H1 (cell line): Measurements from ENCODE around the gene SELENOO. TPM values are rescaled to one million over a fixed set of nuclear protein-coding genes. Genes with fewer than 3 reads are reported as not detected.

Experiments
- CTCF ChIA-PET: fragments of 300-600 bp; sonication (Branson Sonifier 250); formaldehyde crosslinking; loops from one replicate; lab custom pipeline; 2021; ENCODE audit not compliant: partially characterized antibody; lab: Charles Lee
- POLR2A ChIA-PET: fragments of 300-600 bp; sonication (Branson Sonifier 250); formaldehyde crosslinking; loops from one replicate; lab custom pipeline; 2021; ENCODE audit warnings: inconsistent platforms; ENCODE audit not compliant: partially characterized antibody; lab: Charles Lee
- DNase-seq, 2 experiments: peaks; one replicate each; pipeline versions ENCODE4 v3.0.0 to v3.0.0-alpha.2; 2010 to 2022; ENCODE audit warnings: low spot score in 2 of 2, low read depth in 1 of 2, mixed read lengths in 1 of 2
- FAIRE-seq: peaks from 2 replicates; lab custom pipeline; 2011; peaks lifted over from hg19 to GRCh38; lab: Jason Lieb, UNC
- H2AFZ ChIP-seq: 2 replicates; pipeline ENCODE4 v1.8.1; 2012; ENCODE audit warnings: low read length, inconsistent platforms
- H2AK5ac ChIP-seq: 2 replicates; pipeline ENCODE4 v1.6.1; 2013; ENCODE audit warnings: low read depth, low read length
- H2BK120ac ChIP-seq: replicated peaks from 2 replicates; pipeline ENCODE3; 2013; ENCODE audit warnings: low read depth, low read length, inconsistent platforms
- H2BK12ac ChIP-seq: 2 replicates; pipeline ENCODE4 v1.6.1; 2013; ENCODE audit warnings: low read depth, low read length
- H2BK15ac ChIP-seq: 2 replicates; pipeline ENCODE4 v1.6.1; 2013; ENCODE audit warnings: low read length
- H2BK20ac ChIP-seq: 2 replicates; pipeline ENCODE4 v1.6.1; 2013; ENCODE audit warnings: low read length
- H2BK5ac ChIP-seq: 2 replicates; pipeline ENCODE4 v1.6.1; 2013; ENCODE audit warnings: low read depth, low read length
- H3K14ac ChIP-seq: 2 replicates; pipeline ENCODE4 v1.6.1; 2013; ENCODE audit warnings: inconsistent platforms; ENCODE audit not compliant: insufficient read length
- H3K18ac ChIP-seq: 2 replicates; pipeline ENCODE4 v1.6.1; 2013; ENCODE audit warnings: low read length; ENCODE audit errors: extremely low read depth
- H3K23ac ChIP-seq: 2 replicates; pipeline ENCODE4 v1.6.1; 2013; ENCODE audit warnings: inconsistent platforms; ENCODE audit not compliant: insufficient read length
- H3K23me2 ChIP-seq: 2 replicates; pipeline ENCODE4 v1.6.1; 2013; ENCODE audit warnings: low read depth, low read length
- H3K27ac ChIP-seq: 2 replicates; pipeline ENCODE4 v1.6.1; 2011; ENCODE audit warnings: low read depth, low read length, inconsistent platforms
- H3K27me3 ChIP-seq, 4 experiments: replicated peaks in 1 of 4; 1 replicate in 1 of 4; 2 replicates in 3 of 4; pipeline versions ENCODE4 v1.6.1 to v1.8.1; 2011 to 2013; ENCODE audit warnings: low read length in 3 of 4, mild to moderate bottlenecking in 3 of 4, inconsistent platforms in 2 of 4, mixed read lengths in 2 of 4, moderate library complexity in 1 of 4; ENCODE audit not compliant: control insufficient read depth in 3 of 4, insufficient read depth in 3 of 4; ENCODE audit errors: extremely low read depth in 1 of 4
- H3K36me3 ChIP-seq, 4 experiments: 2 replicates each; pipeline versions ENCODE4 v1.6.1 to v1.8.1; 2011 to 2013; ENCODE audit warnings: mild to moderate bottlenecking in 4 of 4, low read length in 3 of 4, moderate library complexity in 2 of 4, control low read depth in 1 of 4, inconsistent platforms in 1 of 4; ENCODE audit not compliant: insufficient read depth in 4 of 4, control insufficient read depth in 2 of 4
- H3K4ac ChIP-seq: replicated peaks from 2 replicates; pipeline ENCODE3; 2013; ENCODE audit warnings: low read length, low read depth, mixed read lengths, inconsistent platforms; ENCODE audit not compliant: insufficient read length
- H3K4me1 ChIP-seq, 4 experiments: replicated peaks in 1 of 4; 1 replicate in 1 of 4; 2 replicates in 3 of 4; pipeline versions ENCODE4 v1.6.1 to v1.8.1; 2011 to 2013; ENCODE audit warnings: low read length in 3 of 4, inconsistent platforms in 2 of 4, mixed read lengths in 1 of 4; ENCODE audit not compliant: insufficient read depth in 4 of 4, control insufficient read depth in 3 of 4
- H3K4me2 ChIP-seq, 2 experiments: 2 replicates each; pipeline versions ENCODE4 v1.6.1 to v1.8.1; 2011 to 2013; ENCODE audit warnings: low read depth in 2 of 2, low read length in 2 of 2, control low read depth in 1 of 2, inconsistent platforms in 1 of 2, mild to moderate bottlenecking in 1 of 2; ENCODE audit not compliant: insufficient read depth in 1 of 2
- H3K4me3 ChIP-seq, 4 experiments: fragments of 200-600, 300-600 bp in 1 of 4; sonication (generic), shearing (Covaris generic), sonication (Bioruptor Twin) in 1 of 4; 2 replicates each; pipeline versions ENCODE4 v1.5.1 to v1.8.1; 2011 to 2016; ENCODE audit warnings: low read length in 4 of 4, low read depth in 3 of 4, control low read depth in 2 of 4, inconsistent platforms in 2 of 4, mild to moderate bottlenecking in 2 of 4, mixed read lengths in 1 of 4, moderate library complexity in 1 of 4; ENCODE audit not compliant: insufficient read depth in 2 of 4; ENCODE audit errors: extremely low read depth in 1 of 4
- H3K56ac ChIP-seq: replicated peaks from 2 replicates; pipeline ENCODE3; 2013; ENCODE audit warnings: low read depth, mild to moderate bottlenecking, mixed read lengths, low read length, inconsistent platforms; ENCODE audit not compliant: insufficient read length
- H3K79me1 ChIP-seq: 2 replicates; pipeline ENCODE4 v1.6.1; 2013; ENCODE audit warnings: low read depth, low read length, control low read depth
- H3K79me2 ChIP-seq, 2 experiments: 2 replicates each; pipeline versions ENCODE4 v1.6.1 to v1.8.1; 2012 to 2013; ENCODE audit warnings: low read length in 2 of 2, mild to moderate bottlenecking in 2 of 2, inconsistent platforms in 1 of 2; ENCODE audit not compliant: insufficient read depth in 2 of 2, control insufficient read depth in 1 of 2
- H3K9ac ChIP-seq, 4 experiments: replicated peaks in 1 of 4; 1 replicate in 1 of 4; 2 replicates in 3 of 4; pipeline versions ENCODE4 v1.6.1 to v1.8.1; 2011 to 2013; ENCODE audit warnings: low read depth in 3 of 4, low read length in 3 of 4, control low read depth in 2 of 4, mild to moderate bottlenecking in 2 of 4, moderate library complexity in 2 of 4, inconsistent platforms in 1 of 4; ENCODE audit errors: extremely low read depth in 1 of 4
- H3K9me3 ChIP-seq, 2 experiments: 2 replicates each; pipeline versions ENCODE4 v1.6.1 to v1.8.1; 2012 to 2013; ENCODE audit warnings: mild to moderate bottlenecking in 2 of 2, moderate library complexity in 2 of 2, control low read depth in 1 of 2, inconsistent platforms in 1 of 2, low read depth in 1 of 2, low read length in 1 of 2, mixed read lengths in 1 of 2; ENCODE audit not compliant: insufficient read depth in 2 of 2
- H4K20me1 ChIP-seq, 2 experiments: replicated peaks in 1 of 2; 2 replicates each; pipeline versions ENCODE3 to v1.8.1; 2011 to 2013; ENCODE audit warnings: inconsistent platforms in 2 of 2, low read length in 2 of 2, mild to moderate bottlenecking in 1 of 2; ENCODE audit not compliant: insufficient read depth in 2 of 2, control insufficient read depth in 1 of 2
- H4K5ac ChIP-seq: 2 replicates; pipeline ENCODE4 v1.6.1; 2013; ENCODE audit warnings: low read length, low read depth, mixed read lengths, inconsistent platforms; ENCODE audit not compliant: insufficient read length
- H4K8ac ChIP-seq: 2 replicates; pipeline ENCODE4 v1.8.0; 2013; ENCODE audit warnings: mild to moderate bottlenecking, moderate library complexity, low read length, inconsistent platforms; ENCODE audit not compliant: insufficient read depth; ENCODE audit errors: extremely low read depth
- H4K91ac ChIP-seq: replicated peaks from 2 replicates; pipeline ENCODE3; 2013; ENCODE audit warnings: low read length, mixed read lengths, inconsistent platforms; ENCODE audit not compliant: insufficient read length
- CBX8 ChIP-seq: fragments of 300-800, 300-1000 bp; sonication (generic); IDR thresholded peaks from 2 replicates; pipeline ENCODE4 v1.7.1; 2016; ENCODE audit warnings: low read depth, low read length, borderline replicate concordance
- GABPA ChIP-seq: IDR thresholded peaks from 2 replicates; pipeline ENCODE4 v1.6.1; 2011; ENCODE audit warnings: mild to moderate bottlenecking, low read length, moderate library complexity, borderline replicate concordance; ENCODE audit not compliant: insufficient read depth
- KDM1A ChIP-seq: fragments of 200-600, 300-600 bp; sonication (generic); IDR thresholded peaks from 2 replicates; pipeline ENCODE4 v1.7.1; 2016; ENCODE audit warnings: mild to moderate bottlenecking, low read length, borderline replicate concordance
- MAFK ChIP-seq: IDR thresholded peaks from 2 replicates; pipeline ENCODE4 v1.6.1; 2012; ENCODE audit warnings: low read depth, mild to moderate bottlenecking, improper control_type of control experiment, low read length
- PHF8 ChIP-seq: fragments of 200-600 bp; sonication (generic); conservative IDR thresholded peaks from 2 replicates; pipeline ENCODE4 v1.7.1; 2012; ENCODE audit warnings: low read depth, mild to moderate bottlenecking, inconsistent platforms, low read length, moderate library complexity
- SP4 ChIP-seq: IDR thresholded peaks from 2 replicates; pipeline ENCODE4 v1.6.1; 2012; ENCODE audit warnings: low read length, inconsistent platforms
- SUZ12 ChIP-seq: fragments of 200-600 bp; sonication (generic); IDR thresholded peaks from 2 replicates; pipeline ENCODE4 v1.6.1; 2012; ENCODE audit warnings: mild to moderate bottlenecking, inconsistent platforms, low read length, moderate library complexity, mixed read lengths
- TEAD4 ChIP-seq: IDR thresholded peaks from 2 replicates; pipeline ENCODE4 v1.6.1; 2012; ENCODE audit warnings: low read depth, low read length, inconsistent platforms, mixed read lengths
- WGBS, 2 experiments: shearing (Covaris generic) in 1 of 2; methylation state at CpG; one replicate each; pipeline versions ENCODE4 v1.1.6 to v1.1.7; 2013 to 2015; ENCODE audit warnings: low lambda C conversion rate in 2 of 2, mixed read lengths in 2 of 2, inconsistent platforms in 1 of 2, low coverage in 1 of 2, missing lambda C conversion rate in 1 of 2; ENCODE audit not compliant: insufficient replicate concordance in 2 of 2, insufficient coverage in 1 of 2, insufficient read length in 1 of 2; ENCODE audit errors: extremely low coverage in 1 of 2, missing lambda C conversion rate in 1 of 2; 5-methylcytosine and 5-hydroxymethylcytosine counted together
- polyA plus RNA-seq, 7 experiments: library from polyadenylated mRNA; depleted of rRNA in 3 of 7; stranded (reverse) in 5 of 7; unstranded in 2 of 7; fragments of >200 nt in 5 of 7; fragments of 200-250 nt in 2 of 7; gene quantifications; 1 replicate in 5 of 7; 2 replicates in 1 of 7; 4 replicates in 1 of 7; pipeline versions ENCODE4 v1.2.1 to v1.2.3, GENCODE V29; 2011 to 2013; ENCODE audit warnings: missing spikeins in 2 of 7, mixed read lengths in 2 of 7
- total RNA-seq: library from RNA; stranded (reverse); fragmentation: NEBNext Ultra II Directional; extraction: Animal tissue kit (Norgen Biotek cat#: 25700); gene quantifications from 2 replicates; pipeline ENCODE4 v1.2.1, GENCODE V29; 2021
- TF ChIP-seq, protein P1 (sequence below): IDR thresholded peaks from 2 replicates; pipeline ENCODE4 v1.6.1; 2011; ENCODE audit warnings: low read length, improper control_type of control experiment
- TF ChIP-seq, protein P2 (sequence below): IDR thresholded peaks from 2 replicates; pipeline ENCODE4 v1.6.1; 2012; ENCODE audit warnings: inconsistent platforms

Gene SELENOO
- total and polyA plus RNA-seq, 2 of the 8 experiments (the other 6 are each of a cell fraction or from before 2014, with no cell fraction given), result 18.6 to 25.1 TPM

DNA sequence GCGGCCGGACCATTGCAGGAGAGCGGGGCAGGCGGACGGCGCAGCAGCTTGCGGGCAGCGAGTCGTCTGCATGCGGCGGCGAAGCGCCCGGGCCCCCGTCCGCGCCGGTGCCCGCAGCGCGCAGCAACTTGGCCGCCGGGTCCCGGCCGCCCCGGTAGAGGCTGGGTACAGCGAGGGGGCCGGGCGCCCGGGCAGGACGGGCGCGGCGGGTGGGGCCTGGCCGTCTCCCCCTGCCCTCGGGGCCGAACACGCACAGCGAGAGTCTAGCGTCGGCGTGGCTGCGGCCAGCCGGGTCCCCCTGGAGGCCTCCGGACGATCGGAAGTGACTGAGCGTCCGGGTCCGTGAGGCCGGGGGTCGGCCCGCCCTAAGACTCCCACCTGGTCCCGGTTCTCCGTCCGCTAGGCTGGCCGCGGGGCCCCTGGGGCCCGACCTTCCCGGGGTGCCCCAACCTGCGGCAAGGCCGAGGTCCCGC, 15.9 kb upstream of the SELENOO start:
- H3K23ac ChIP-seq, result no peak overlapping the region
- no peak overlapping the region for H3K9ac ChIP-seq
- peak overlapping the region; percentile 43; the same call in 1 of the 2 replicates for H4K8ac ChIP-seq
- ChIA-PET POLR2A (interaction anchor here (0.8 to 1.5 kb wide), 6 partner anchors 9 to 23 kb away, joined by 3 to 8 read pairs (median 4); partner anchors contain the start of gene PANX2), CTCF (interaction anchor here (0.6 to 1.3 kb wide), 8 partner anchors 9 to 512 kb away, joined by 3 to 9 read pairs (median 3); partner anchors contain the start of gene PANX2)
- peak overlapping the region; percentile 97 for H2AFZ ChIP-seq
- H4K5ac ChIP-seq, result no peak overlapping the region
- peak overlapping the region; percentile 40 to 87 (median 56) for H3K4me3 ChIP-seq
- WGBS, 2 experiments, result 4% methylated on average over 46 of the region's 63 CpGs; no CpG with 5 or more reads in 1 of the 2 experiments
- no peak overlapping the region; the same call in 1 of the 2 replicates for H3K18ac ChIP-seq
- H3K9me3 ChIP-seq, result no peaks in the 10 kb centered on the region
- no peak overlapping the region for H3K4ac ChIP-seq
- peak overlapping the region; percentile 73 for H4K91ac ChIP-seq
- no peak overlapping the region for H3K56ac ChIP-seq
- no peak overlapping the region for H3K27ac ChIP-seq
- no peak overlapping the region for H2BK15ac ChIP-seq
- peaks cover 0 to 4% of the 10 kb centered on the region in 2 experiments; a peak in 1 of 4 replicates for H3K79me2 ChIP-seq
- no peak overlapping the region for H2AK5ac ChIP-seq
- H3K4me2 ChIP-seq, result peak overlapping the region; percentile 82 to 99
- H3K36me3 ChIP-seq, result no peaks in the 10 kb centered on the region
- FAIRE-seq, result no peak
- no peak for DNase-seq
- no peak overlapping the region for H2BK20ac ChIP-seq
- no peak overlapping the region for H3K14ac ChIP-seq
- H3K4me1 ChIP-seq, result peaks cover 2 to 20% (median 11%) of the 10 kb centered on the region in 4 experiments; a peak in 6 of 7 replicates
- H3K27me3 ChIP-seq, result peaks cover 0 to 13% (median 5%) of the 10 kb centered on the region in 4 experiments; a peak in 3 of 7 replicates
- H3K79me1 ChIP-seq, result peaks cover 6% of the 10 kb centered on the region; the same call in 1 of the 2 replicates
- H4K20me1 ChIP-seq, result peaks cover 10 to 18% of the 10 kb centered on the region in 2 experiments
- H2BK5ac ChIP-seq, result peak overlapping the region; percentile 35; the same call in 1 of the 2 replicates
- no peak overlapping the region for H2BK120ac ChIP-seq
- peaks cover 8% of the 10 kb centered on the region; the same call in 1 of the 2 replicates for H3K23me2 ChIP-seq
- 0 out of 2 replicates have a peak overlapping the region, but pooled peaks have one; percentile 80 for H2BK12ac ChIP-seq
- no peak for TF ChIP-seq TEAD4
- no peak for TF ChIP-seq KDM1A
- TF ChIP-seq SUZ12, result peak; percentile 62
- TF ChIP-seq CBX8, result no peak
- TF ChIP-seq, protein P1, sequence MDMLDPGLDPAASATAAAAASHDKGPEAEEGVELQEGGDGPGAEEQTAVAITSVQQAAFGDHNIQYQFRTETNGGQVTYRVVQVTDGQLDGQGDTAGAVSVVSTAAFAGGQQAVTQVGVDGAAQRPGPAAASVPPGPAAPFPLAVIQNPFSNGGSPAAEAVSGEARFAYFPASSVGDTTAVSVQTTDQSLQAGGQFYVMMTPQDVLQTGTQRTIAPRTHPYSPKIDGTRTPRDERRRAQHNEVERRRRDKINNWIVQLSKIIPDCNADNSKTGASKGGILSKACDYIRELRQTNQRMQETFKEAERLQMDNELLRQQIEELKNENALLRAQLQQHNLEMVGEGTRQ, result no peak
- TF ChIP-seq MAFK, result no peak
- TF ChIP-seq GABPA, result no peak; the same call in 1 of the 2 replicates
- TF ChIP-seq PHF8, result no peak
- TF ChIP-seq, protein P2, sequence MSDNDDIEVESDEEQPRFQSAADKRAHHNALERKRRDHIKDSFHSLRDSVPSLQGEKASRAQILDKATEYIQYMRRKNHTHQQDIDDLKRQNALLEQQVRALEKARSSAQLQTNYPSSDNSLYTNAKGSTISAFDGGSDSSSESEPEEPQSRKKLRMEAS, result peak; percentile 43; the same call in 1 of the 2 replicates
- no peak for TF ChIP-seq SP4
